Measurements from ENCODE around the gene WDR12.
"Not testable (repeated sequence)": the region's sequence is repeated elsewhere in the genome, so short reads cannot be mapped to it uniquely, and the experiment has no call there.

Gene WDR12

DNA sequence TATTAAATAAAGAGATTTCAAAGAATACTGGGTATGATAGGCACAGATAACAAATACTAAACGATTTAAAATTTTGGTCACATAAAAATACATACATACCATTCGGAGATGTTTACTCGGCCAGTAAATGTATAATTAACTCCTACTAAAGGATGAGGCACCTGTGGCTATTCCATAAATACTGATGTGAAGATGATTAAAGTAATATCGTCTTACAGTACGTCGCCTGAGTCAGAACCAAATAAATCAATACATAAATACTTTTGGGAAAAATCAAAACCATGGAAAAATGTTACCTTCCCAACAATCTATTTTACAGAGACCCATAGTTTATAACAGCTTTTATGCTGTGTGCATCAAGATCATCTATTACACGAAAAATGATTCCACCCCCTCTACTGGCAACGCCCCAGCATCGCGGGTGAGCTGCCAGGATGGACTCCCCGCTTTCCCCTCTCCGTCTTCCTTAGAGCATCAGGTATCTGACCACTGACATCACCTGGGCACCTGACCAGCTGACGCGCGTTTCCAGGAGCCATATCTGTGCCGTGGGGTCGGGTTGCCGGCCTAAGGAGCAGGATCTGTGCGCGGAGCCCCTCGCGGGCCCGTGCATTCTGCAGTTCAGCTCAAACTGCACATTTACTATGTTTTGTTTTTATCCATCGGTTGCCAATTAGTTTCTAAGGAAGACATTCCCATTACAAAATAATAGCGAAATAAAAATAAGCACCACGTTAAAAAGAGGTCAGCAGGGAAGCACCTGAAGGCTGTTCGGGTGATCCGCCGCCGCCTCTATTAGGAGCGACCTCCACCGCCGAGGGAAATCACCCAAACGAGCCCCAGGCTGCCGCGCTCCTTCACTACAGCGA lies 40.8 kb downstream of the WDR12 start:
- peak; percentile 81 for DNase-seq (ENCODE audit: low spot score)
- peak; percentile 55 for TF ChIP-seq CTCF (conservative IDR thresholded peaks at IDR 0.05; ENCODE audit: low read depth)
- ChIA-PET CTCF (interaction anchor here (0.6 to 1.5 kb wide), 4 partner anchors 10 to 297 kb away, joined by 3 to 5 read pairs (median 4); no protein-coding TSS in a partner anchor), POLR2A (ENCODE audit: low non-redundant PET) (no interaction called here)
- H3K27ac ChIP-seq, result peak overlapping the region; percentile 70

DNA sequence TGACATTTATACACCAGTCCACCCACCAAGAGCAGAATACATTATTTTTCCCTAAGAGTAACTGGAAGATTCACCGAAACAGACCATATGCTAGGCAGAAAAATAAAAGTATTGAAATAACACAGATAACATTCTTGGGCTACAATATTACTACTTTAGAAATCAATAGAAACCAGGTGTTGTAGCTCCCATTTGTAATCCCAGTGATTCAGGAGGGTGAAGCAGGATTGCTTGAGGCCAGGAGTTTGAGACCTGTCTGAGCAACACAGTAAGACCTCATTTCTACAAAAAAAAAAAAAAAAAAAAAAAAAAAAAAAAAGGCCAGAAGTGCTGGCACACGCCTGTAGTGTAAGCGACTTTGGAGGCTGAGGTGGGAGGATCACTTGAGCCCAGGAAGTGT lies 49.5 kb downstream of the WDR12 start:
- H3K27ac ChIP-seq, result no peak overlapping the region
- DNase-seq (ENCODE audit: low spot score), result no peak
- ChIA-PET POLR2A (ENCODE audit: low non-redundant PET) (no interaction called here), CTCF (no interaction called here)
- no peak for TF ChIP-seq CTCF (conservative IDR thresholded peaks at IDR 0.05; ENCODE audit: low read depth)

DNA sequence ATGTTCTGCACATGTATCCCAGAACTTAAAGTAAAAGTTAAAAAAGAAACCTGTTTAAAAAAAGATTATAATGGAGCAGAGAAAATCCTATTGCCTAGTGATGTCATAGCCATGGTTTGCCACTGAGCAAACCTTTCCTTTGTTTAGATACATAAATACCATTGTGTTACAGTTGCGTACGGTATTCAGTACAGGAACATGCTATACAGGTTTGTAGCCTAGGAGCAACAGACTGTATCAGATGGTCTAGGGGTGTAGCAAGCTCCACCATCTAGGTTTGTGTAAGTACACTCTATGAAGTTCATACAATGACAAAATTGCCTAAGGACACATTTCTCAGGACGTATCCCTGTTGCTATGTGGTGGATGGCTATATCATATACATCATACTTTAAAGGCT lies 52.9 kb downstream of the WDR12 start:
- no peak overlapping the region for H3K27ac ChIP-seq
- no peak for DNase-seq (ENCODE audit: low spot score)
- no peak for TF ChIP-seq CTCF (conservative IDR thresholded peaks at IDR 0.05; ENCODE audit: low read depth)
- POLR2A ChIA-PET (ENCODE audit: low non-redundant PET), result no interaction called here
- CTCF ChIA-PET, result no interaction called here

DNA sequence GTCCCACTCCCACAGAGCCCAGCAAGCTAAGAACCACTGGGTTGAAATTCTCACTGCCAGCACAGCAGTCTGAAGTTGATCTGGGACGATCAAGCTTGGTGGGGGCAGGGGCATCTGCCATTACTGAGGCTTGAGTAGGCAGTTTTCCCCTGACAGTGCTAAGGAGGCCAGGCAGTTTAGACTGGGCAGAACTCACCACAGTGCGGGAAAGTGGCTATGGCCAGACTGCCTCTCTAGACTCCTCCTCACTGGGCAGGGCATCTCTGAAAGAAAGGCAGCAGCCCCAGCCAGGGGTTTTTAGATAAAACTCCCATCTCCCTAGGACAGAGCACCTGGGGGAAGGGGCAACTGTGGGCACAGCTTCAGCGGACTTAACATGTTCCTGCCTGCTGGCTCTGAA lies 62.1 kb downstream of the WDR12 start:
- CTCF ChIA-PET; DNase-seq (ENCODE audit: low spot score); H3K27ac ChIP-seq; POLR2A ChIA-PET (ENCODE audit: low non-redundant PET): not testable (repeated sequence)

DNA sequence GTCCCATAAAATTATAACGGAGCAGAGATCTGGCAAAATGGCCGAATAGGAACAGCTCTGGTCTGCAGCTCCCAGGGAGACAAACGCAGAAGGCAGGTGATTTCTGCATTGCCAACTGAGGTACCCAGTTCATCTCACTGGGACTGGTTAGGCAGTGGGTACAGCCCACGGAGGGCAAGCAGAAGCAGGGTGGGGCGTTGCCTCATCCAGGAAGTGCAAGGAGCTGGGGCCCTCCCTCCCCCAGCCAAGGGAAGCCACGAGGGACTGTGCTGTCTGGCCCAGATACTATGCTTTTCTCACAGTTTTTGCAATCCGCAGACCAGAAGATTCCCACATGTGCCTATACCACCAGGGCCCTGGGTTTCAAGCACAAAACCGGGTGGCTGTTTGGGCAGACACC lies 62.7 kb downstream of the WDR12 start:
- DNase-seq (ENCODE audit: low spot score), result no peak
- no peak for TF ChIP-seq CTCF (conservative IDR thresholded peaks at IDR 0.05; ENCODE audit: low read depth)
- CTCF ChIA-PET, result no interaction called here
- POLR2A ChIA-PET (ENCODE audit: low non-redundant PET), result no interaction called here
- H3K27ac ChIP-seq, result no peak overlapping the region

DNA sequence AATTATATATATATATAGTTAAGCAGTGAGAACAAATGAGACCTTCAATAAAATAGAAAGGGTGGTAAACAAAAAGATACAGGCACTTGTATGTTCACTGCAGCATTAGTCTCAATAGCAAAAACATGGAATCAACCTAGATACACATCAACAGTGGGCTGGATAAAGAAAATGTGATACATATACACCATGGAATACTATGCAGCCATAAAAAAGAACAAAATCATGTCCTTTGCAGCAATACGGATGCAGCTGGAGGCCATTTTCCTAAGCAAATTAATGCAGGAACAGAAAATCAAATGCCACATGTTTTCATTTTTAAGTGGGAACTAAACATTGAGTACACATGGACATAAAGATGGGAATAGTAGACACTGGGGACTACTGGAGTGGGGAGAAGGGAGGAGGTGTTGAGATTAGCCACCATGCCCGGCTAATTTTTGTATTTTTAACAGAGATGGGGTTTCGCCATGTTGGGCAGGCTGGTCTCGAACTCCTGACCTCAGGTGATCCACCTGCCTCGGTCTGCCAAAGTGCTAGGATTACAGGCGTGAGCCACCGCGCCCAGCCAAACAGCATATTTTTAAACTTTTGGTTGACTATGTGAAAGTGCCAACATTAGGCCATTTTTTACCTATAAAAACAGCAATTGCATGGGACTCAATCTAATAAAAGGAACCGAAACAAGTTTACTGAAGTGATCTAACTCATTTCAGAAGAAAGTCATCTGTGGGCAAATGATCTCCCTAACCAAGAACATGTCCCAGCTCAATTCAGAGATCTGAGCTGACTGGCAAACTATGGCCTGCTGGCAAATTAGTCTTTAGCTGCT lies 63.6 kb downstream of the WDR12 start:
- no peak overlapping the region for H3K27ac ChIP-seq
- no peak for DNase-seq (ENCODE audit: low spot score)
- TF ChIP-seq CTCF (conservative IDR thresholded peaks at IDR 0.05; ENCODE audit: low read depth), result no peak
- ChIA-PET CTCF (no interaction called here), POLR2A (ENCODE audit: low non-redundant PET) (no interaction called here)

DNA sequence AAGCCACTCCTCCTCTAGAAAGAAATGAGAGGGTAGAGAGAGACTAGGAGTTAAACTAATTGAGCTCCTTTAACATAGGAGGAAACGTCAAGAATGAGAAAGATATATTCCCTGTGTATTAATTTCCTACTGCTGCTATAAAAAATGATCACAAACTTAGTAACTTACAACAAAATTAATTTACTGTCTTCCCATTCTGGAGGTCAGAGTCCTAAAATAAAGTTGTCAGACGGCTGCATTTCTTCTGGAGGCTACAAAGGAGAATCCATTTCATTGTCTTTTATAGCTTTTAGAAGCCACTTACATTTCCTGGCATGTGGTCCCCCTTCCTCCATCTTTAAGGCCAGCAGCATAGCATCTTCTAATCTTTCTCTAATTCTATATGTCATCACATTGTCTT lies 66.8 kb downstream of the WDR12 start:
- DNase-seq (ENCODE audit: low spot score), result no peak
- no peak overlapping the region for H3K27ac ChIP-seq
- CTCF ChIA-PET, result interaction anchor here (0.6 kb wide), 1 partner anchor 380 kb away, joined by 5 read pairs; no protein-coding TSS in a partner anchor
- POLR2A ChIA-PET (ENCODE audit: low non-redundant PET), result no interaction called here
- TF ChIP-seq CTCF (conservative IDR thresholded peaks at IDR 0.05; ENCODE audit: low read depth), result no peak
